HG02840 (cell line): ENCODE results near the gene ELOVL1.

Experiments
- ATAC-seq: cut with Tn5 transposase; IDR thresholded peaks from one replicate; pipeline ENCODE4 v1.9.1; 2021; ENCODE audit warnings: mild to moderate bottlenecking, moderate library complexity, moderate number of reproducible peaks; ENCODE audit not compliant: unreplicated experiment, low FRiP score

The ELOVL1 gene

DNA sequence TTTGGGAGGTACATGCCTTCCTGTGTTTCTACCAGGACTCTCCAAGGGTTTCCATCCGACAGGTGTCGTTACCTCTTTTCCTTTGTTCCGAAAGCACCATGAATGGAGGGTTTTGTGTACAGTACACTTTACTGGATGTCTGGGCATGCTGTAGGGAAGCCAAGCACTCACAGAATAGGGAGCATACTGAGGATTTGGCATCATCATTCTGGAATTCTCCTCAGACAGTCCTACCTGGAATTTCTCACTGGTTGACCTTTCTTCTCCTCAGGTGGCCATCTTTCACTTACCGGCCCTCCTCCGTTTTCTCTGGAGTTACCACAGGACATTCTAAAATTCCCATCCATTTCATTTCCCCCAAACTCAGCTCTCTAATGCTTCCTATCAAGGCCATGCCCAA, 36.1 kb downstream of the ELOVL1 start:
- no peak for ATAC-seq

DNA sequence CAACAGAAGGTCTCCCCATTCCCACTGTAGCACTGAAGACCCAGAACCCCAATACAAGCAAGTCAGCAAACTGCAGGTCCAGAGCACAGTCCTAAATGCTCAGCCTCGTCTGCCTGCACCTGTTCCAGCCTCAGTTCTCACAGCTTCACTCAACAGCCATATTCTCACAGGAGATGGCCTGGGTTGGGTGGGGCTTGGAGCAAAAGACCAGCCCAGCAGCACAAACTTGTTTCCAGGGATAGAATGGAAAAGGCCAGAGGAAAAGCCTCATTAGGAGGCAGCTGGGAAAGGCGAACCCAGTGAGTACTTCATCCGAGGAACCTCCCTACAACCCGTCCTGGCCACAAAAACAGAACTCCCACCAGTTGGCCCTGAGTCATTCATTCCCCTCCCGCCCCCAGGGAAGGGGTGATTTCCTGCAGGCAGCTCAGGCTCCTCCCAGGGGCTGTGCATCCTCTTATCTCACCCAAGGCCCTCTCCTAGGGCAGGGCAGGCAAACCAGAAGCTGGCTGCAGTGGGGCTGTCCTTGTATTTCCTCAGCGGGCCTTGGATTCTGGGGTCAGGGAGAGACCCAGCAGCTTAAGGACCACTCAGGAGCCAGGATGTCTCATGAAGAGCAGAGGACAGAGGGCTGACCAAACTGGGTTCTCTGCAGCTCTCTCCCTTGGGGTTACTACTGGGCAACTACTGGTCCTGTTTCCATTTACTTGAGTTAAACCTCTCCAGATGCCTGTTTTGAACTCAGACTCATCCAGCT, 37.6 kb downstream of the ELOVL1 start:
- no peak for ATAC-seq

DNA sequence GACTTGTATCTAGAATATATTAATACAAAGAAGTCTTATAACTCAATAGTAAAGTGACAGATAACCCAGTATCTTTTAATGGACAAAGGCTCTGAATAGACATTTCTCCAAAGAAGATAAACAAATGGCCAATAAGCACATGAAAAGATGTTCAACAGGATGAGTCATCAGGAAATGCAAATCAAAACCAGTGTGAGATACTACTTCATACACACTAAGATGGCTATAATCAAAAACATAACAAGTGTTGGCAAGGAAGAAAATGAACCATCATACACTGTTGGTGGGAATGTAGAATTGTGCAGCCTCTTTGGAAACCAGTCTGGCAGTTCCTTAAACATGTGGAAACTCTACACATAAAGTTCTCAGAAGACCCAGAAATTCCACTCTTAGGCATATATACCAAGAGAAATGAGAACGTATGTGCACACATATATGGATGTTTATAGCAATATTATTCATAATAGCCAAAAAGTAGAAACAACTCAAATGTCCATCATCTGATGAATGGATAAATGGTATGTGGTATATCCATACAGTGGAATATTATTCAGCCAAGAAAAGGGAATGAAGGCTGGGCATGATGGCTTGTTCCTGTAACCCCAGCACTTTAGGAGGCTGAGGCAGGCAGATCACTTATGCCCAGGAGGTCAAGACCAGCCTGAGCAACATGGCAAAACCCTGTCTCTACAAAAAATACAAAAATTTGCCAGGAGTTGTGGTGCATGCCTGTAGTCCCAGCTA, 40.1 kb downstream of the ELOVL1 start:
- ATAC-seq, result no peak

DNA sequence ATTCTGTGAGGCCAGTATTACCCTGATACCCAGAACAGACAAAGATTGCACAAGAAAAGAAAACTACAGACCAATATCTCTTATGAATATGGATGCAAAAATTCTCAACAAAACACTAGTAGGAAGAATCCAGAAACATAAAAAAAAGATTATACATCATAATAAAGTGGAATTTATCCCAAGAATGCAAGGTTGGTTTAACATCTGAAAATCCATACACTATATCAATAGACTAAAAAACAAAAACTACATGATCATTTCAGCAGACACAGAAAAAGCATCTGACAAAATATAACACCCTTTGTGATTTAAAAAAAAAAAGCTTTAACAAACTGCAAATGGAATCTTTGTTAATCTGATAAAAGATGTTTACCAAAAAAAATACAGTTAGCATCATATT, 42.4 kb downstream of the ELOVL1 start:
- ATAC-seq, result no peak

DNA sequence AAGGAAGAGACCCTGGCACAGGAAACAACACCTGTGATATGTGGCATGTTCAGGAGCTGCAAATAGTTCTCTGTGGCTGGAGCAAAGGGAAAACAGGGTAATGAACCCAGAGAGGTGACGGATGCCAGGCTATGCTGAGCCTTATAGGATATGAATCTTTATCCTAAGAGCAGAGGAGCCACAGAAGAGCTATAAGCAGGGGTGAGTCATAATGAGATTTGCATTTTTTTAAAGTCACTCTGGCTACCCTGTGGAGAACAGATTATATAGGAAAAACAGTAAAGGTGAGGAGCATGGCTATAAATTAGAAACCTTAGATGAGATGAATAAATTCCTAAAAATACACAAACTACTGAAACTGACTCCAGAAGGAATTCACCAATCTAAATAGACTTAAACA, 43.0 kb downstream of the ELOVL1 start:
- no peak for ATAC-seq

DNA sequence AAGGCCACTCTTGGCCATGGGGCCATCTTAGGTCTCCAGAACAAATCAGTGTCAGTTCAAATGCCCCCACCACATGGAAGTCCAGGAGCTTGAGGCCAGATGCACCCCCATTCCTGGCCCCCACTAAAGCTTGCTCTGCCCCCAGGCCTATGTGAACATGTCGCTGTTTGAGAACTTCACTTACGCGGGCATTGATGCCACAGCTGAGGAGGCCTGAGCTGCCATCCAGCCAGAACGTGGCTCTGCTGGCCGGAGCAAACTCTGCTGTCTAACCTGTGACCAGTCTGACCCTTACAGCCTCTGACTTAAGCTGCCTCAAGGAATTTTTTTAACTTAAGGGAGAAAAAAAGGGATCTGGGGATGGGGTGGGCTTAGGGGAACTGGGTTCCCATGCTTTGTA, 45.3 kb downstream of the ELOVL1 start:
- ATAC-seq, result no peak

DNA sequence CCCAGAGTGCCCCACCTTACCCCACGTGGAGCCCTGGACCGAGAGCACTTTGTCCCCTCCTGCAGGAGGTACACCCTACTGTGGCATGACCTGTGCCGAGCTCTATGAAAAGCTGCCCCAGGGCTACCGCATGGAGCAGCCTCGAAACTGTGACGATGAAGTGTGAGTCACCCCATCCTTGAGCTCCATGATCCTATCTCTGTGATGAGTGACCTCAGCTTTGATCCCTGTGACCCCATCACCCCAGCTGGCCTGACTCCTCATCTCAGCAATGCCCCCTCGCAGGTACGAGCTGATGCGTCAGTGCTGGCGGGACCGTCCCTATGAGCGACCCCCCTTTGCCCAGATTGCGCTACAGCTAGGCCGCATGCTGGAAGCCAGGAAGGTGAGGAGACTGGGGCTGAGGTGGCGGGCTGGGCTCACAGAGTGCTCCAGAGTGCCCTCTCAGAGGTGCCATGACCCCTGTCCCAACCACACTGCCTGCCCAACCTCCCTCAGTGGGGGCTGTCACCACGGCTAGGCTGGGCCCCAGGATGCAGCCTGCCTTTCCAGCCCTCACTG, 46.4 kb downstream of the ELOVL1 start:
- no peak for ATAC-seq

DNA sequence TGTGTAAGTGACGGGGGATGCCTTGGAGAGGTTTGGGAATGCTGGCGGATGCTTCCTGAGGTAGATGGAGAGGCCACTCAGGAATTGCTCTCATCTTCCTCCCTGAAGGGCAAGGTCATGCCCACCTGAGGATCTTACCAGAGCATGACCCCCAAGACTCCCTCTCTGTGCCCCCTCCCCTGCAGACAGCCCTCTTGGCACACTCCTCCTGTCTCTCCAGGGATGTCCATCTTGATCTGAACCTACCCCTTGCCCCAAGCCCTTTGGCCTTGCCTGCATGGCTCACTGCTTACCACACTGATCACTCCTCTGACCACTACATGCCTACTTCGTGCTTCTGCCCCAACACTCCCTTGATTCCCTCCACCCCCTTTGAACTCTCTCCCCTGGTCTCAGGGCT, 48.0 kb downstream of the ELOVL1 start:
- ATAC-seq, result no peak

DNA sequence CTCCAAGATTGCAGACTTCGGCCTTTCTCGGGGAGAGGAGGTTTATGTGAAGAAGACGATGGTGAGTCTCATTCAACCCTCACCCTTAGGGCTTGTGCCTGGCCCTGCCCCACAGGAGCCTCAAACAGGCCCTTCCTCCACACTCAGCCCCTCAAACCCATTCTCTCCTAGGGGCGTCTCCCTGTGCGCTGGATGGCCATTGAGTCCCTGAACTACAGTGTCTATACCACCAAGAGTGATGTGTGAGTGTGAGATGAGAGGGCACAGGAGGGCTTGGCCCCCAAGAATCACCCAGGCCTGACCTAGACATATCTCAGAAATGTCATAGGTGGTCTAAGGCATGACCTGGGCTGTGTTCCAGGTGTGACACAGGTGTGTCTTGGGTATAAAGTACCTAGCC, 48.5 kb downstream of the ELOVL1 start:
- ATAC-seq, result no peak

DNA sequence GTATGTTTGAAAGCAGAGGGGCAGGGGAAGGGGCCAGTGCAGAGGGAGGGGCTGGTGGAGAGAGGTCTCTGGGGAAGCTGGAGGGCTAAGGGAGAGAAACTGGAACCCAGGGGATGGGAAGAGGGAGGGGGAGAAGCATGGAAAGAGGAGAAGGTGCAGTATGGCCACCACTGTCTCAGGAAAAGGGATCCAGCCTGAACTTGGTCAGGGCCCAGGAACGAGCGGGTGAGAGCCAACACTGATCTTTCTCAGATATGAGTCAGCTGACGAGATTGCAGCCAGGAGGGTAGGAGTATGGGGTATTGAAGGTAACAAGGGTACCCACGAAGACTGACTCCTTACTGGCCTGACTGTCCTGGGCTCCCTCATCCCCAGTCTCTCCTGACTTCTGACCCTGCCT, 49.0 kb downstream of the ELOVL1 start:
- no peak for ATAC-seq

DNA sequence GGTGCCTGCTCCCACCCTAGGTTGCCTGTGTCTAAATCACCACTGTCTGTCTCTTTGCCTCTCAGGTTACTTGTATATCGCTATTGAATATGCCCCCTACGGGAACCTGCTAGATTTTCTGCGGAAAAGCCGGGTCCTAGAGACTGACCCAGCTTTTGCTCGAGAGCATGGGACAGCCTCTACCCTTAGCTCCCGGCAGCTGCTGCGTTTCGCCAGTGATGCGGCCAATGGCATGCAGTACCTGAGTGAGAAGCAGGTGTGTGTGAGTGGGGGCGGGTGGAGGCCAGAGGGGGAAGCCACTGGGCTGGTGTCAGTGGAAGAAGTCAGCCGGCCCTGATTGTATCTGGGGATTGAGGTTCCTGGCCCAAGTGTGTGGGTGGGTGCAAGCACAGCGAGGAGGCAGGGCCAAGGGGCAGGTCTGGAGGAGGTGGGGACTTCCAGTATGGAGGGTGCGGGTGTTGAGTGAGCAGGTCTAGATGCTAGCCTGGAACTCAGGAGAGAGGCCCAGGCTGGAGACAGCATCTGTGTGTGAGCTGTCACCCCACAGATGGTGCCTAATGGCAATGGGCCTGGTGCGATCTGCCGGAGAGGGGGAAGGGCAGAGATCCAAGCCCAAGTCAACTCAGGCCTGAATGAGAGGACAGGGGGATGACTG, 49.9 kb downstream of the ELOVL1 start:
- ATAC-seq, result no peak

DNA sequence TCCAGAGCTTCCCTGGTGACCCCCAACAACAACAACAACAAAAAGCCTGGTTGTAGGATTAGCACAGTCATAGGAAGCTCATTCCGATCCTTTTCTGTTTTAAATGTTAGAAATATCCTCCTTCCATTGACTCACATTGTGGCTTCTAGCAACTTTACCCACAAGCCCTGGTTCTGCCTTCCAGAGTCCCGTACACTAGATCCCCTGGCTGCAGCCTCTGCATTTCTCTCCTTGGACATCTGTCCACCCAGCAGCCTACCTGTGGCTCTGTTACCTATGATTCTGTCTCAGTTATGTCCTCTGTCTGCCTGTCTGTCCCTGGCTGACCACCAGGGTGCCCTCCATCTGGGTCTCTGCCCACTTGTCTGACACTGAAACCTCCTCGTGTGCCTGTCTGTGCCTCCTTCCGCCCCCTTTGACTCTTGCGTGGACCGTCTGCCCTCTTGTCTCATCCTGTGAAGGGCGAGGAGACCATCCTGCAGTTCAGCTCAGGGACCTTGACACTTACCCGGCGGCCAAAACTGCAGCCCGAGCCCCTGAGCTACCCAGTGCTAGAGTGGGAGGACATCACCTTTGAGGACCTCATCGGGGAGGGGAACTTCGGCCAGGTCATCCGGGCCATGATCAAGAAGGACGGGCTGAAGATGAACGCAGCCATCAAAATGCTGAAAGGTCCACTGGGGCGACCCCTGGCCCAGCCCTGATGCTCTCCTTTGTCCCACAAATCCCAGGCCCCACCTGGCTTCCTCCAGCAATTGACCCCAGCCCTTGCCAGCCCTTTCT, 50.9 kb downstream of the ELOVL1 start:
- no peak for ATAC-seq

DNA sequence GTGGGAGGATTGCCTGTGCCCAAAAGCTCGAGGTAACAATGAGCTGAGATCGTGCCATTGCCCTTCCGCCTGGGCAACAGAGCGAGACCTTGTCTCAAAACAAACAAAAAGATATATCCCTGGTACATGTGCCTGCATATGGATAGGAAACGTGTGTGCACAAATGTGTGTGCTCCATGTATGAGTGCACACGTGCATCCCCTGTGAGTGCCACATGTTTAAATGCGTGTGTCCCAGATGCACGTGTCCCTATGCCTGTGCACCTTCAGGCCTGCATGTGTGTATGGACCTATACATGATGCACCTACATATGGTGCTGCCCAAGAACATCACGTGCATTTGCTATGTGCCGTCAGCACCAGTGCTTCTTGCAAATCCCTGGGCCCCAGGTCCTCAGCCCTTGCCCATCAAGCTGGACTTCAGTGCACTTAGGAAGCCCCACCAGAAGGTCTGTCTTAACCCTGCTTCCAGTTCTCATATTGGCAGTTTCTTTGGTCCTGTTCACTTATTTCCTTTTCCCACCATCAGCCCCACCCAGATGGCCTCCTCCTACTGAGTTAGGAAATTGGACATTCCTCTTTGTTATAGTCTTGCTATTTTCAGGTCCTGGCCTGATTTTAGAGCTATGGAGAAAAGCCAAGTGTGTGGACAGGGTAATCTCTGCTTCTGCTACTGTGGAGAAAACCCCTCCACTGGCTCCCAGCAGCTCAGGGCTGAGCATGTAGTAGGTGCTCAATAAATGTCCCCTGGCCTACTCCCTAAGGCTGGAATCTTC, 51.7 kb downstream of the ELOVL1 start:
- no peak for ATAC-seq

DNA sequence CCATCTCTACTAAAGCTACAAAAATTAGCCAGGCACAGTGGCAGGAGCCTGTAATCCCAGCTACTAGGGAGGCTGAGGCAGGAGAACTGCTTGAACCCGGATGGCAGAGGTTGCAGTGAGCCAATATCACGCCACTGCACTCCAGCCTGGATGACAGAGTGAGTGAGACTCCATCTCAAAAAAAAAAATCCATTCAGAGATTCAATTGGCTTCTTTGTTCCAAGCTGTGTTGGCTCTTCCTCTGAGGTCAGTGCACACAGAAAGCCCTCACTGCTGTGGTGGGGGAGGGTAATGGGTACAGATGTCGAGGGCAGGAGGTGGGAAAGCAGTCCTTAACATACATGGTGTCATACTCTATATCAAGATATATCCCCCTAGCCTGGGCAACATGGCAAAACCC, 52.3 kb downstream of the ELOVL1 start:
- no peak for ATAC-seq

DNA sequence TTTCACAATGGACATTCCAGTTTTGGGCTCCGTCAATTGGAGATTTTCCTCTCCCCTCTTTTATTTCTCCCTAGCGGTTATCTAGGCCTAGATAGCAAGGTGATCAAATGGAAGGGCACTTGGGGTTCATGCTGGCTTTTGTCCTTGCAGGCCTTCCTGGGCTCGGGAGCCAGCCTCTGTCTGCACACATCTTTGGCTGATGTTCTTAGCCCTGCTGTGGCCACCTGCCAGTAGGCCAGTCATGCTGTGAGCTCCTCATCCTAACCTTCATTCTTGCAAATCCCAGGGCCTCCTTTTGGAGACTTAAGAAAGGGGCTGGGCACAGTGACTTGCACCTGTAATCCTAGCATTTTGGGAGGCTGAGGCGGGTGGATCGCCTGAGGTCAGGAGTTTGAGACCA, 53.6 kb downstream of the ELOVL1 start:
- no peak for ATAC-seq

DNA sequence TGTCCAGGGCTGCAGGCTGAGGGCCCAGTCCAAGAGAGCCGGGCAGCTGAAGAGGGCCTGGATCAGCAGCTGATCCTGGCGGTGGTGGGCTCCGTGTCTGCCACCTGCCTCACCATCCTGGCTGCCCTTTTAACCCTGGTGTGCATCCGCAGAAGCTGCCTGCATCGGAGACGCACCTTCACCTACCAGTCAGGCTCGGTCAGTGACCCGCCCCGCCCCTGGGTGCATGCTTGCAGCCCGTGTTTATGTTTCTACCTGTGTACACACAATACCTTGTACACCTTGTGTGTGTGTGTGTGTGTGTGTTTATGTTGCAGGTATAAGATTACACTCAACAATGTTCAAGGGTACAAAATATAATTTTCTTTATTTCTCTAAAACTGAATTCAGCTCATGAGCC, 54.0 kb downstream of the ELOVL1 start:
- no peak for ATAC-seq
